HG02642 (cell line): ENCODE measurements around the gene DIS3L.
"Not testable (repeated sequence)": the region's sequence is repeated elsewhere in the genome, so short reads cannot be mapped to it uniquely, and the experiment has no call there.

Experiments used
- ATAC-seq: cut with Tn5 transposase; IDR thresholded peaks from one replicate; pipeline ENCODE4 v1.9.1; 2021; ENCODE audit warnings: mild to moderate bottlenecking; ENCODE audit not compliant: unreplicated experiment, poor library complexity

Gene DIS3L

DNA sequence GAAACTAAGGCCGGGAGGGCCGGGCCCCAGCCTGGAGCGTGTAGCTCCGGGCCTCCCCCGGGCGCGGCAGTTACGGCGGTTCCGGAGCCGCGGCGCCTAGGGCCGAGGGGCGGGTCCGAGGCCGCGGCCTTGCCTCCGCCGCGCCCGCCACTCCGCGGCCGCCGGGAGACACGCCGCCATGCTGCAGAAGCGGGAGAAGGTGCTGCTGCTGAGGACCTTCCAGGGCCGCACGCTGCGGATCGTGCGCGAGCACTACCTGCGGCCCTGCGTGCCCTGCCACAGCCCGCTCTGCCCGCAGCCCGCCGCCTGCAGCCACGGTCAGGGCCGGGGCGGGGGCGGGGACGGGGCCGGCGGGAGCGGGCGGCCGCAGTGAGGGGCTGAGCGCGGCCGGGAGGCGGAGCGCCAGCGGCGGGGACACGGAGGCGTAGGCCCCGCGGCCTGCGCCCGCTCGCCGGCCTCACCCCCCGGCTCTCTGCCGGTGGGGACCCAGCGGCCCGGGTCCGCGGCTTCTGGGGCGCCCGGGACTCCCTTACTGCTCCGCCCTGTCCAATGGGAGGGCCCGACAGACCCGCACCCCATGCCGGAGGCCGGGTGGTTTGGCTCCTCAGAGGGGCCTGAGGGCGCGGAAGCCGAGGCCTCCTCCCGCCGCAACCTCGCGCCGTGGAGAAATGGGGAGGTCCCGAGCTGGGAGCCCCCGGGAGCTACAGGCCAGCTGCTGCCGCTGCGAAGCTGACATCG lies at the start of gene DIS3L:
Gene DIS3L (plus strand): TSS at position 150 of the 738 bp plus-strand sequence. CDS start 29 bp downstream, at position 179.
- ATAC-seq, result peak; percentile 72

DNA sequence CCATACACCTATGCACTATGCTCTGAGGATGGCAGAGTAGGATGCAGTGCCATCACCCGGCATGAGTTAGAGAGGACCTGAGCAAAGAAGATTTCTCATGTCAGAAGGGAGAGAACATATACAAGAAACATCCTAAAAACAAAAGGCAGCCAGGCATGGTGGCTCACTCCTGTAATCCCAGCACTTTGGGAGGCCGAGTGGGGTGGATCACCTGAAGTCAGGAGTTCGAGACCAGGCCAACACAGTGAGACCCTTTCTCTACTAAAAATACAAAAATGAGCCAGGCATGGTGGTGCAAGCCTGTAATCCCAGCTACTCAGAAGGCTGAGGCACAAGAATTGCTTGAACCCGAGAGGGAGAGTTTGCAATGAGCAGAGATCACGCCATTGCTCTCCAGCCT lies 47.5 kb upstream of the DIS3L start:
- ATAC-seq, result not testable (repeated sequence)

DNA sequence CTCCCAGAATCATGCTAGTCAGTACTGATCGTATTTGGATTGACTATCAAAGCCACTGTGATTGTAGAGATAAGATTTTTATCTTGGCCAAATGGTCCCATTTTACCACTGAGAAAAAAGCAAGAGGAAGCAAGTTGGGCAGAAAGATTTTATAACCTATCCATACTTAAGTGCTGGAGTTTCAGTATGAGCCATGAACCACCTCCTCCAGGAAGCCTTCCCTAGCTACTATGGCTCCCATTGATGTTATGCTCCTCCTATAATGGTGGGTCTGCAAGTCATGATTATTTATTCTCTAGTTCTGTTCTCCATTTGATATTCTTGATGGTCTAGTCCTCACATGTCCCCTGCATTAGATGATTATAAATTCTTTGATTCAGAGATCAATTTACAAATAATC lies 46.4 kb upstream of the DIS3L start:
- no peak for ATAC-seq

DNA sequence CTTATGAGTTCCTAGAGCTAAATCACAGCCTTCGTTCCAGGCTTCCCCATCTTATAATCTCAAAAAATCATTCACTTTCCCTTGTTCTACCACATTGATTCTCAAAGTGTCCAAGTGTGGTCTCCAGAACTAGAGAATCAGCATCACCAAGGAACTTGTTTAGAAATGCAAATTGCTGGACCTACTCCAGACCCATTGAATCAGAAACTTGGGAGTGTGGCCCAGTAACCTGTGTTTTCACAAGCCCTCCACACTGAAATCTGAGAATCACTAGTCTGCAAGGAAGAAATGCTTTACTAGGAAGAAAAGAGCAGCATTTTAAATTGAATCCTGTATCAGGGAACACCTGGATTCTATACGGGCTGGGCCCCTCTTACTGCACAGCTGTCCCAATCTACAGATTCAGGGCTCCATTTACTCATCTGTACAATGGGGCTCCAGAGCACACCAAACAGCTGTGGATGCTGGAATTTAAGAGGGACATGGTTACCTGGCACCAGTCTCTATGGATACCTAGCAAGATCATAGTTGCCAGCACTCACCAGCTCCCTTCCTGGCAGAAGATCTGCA lies 43.7 kb upstream of the DIS3L start:
- no peak for ATAC-seq

DNA sequence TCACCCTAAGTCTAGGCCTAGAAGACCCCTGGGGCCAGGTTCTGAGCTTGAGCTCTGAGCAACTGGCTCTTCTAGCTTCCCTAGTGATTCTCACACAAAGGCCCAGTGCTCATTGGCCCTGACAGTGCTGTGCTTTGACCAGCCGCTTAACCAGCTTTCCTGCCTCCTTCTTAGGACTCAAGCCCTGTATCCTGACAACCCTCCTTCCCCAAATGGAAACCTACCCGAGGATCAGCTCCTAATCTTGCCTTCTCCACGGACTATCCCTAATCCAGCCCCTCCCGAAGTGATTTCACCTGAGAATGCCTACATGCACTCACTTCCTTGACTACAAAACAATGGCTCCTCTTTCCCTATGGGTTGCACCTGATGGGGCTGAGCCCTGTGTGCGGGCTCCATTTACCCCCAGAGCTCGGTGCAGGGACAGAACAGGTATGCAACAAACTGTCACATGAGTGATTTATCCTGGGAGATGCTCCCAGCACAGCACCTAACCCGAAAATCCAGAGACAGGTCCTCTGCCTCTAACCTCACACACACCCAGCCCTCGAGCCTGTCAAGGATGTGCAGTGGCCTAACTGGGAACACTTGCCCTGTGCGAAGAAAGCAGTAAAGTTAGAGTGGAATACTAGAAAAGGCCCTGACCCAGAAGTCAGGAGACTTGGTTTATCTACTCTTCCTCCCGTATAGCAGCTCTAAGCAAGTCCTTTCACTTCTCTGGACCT lies 42.1 kb upstream of the DIS3L start:
- no peak for ATAC-seq

DNA sequence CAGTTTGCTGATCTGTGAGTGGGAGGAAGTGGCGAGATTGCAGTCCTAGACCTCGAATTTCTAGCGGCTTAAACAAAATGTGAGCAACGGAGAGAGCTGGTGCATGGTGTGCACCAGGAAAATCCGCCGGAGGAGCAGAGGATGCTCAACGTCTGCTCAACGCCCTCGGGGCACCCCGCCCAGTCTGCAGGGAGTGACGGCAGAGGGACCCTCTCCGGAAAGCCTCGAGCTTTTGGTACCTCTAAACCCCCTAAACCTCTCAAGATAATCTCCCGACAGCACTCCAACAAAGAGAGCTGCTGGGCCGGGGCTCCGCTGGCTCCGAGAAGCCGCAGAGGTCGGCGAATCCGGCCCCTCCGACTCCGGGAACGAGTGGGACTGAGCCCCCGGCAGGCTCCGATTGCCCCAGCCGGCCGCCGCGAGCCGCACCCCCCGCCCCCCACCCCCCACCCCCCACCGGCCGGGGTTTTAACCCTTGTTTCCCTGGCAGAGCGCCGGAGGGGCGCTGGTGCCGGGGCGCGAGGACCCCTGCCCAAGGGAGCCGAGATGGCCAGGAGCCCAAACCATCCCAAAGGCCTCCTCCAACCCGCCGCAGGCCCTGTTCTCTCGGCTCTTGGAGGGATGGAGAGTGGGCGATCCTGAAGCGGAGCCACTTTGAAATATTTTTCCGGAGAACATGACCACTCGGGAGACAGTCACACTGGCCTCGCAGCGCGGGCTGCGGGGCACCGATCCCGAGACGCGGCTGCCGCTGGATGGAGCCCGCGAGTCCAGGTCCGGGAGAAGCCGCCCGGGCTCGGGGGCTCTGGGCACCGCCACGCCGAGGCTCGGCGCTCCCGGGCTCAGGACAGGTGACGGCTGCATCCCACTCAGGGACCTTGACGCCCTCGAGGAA lies 41.3 kb upstream of the DIS3L start:
- no peak for ATAC-seq

DNA sequence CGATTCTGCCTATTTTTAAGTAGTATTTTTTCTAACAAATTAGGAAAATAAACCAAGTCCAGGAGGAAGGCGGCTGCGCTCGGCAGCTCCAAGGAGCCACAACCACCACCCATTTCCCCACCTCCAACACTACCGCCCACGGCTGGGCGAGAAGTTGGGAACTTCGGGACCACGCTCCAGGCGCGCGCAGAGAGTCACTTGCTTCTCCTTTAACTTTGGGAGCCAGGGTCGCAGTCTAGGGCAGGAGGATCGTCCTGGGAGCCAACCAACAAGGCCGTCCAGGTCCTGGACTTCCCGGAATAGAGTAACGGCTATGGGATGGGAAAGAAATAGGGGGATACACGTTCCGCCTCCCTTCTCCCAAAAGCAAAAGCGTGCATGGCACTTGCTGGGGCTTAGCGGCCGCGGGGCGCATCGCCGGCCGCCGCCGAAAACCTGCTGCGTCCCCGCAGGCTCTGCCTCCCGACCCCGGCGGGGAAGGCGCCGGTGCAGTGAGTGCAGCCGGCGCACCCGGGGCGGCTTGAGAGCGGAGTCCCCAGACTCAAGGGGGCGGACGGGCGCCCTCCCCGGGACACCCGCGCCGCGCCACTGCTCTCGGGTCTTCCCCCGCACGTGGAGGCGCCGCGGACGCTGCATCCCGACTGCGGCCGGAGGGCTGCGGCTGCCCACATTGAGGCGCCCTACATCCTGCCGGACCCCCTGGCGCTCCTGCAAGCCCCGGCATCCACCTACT lies 40.5 kb upstream of the DIS3L start:
- ATAC-seq, result no peak

DNA sequence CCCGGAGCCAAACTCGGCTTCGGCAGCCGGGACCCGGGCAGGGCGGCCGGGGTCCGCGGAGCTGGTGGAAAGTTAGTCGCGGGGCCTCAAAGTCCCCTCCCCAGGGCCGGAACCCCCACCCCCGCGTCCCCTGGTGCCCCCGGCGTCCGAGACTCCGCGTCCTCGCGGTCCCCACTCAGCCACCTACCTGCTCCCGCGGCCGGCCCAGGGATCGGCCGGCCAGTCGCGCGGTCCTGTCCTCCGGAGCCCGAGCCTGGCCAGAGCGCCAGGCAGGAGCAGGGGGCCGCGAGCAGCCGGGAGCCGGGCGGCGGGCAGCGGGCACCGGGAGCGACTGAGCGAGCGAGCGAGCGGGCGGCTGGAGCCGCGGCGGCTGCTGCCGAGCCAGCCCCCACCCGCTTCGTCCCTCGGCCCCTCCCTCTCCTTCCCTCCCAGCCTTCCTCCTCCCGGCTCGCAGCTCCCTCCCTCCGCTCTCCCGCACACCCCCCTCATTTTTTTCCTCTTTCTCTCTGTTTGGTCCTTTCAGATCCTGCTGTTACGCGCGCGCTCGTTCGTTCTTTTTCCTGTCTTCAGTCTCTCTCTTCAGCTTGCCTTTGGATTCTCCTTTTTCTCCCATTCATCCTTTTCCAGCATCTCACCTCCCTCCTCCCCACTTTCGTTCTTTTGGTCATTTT lies 39.8 kb upstream of the DIS3L start, which contains the start of gene MEGF11:
Gene MEGF11 (minus strand): TSS at position 333 of the 671 bp plus-strand sequence. CDS start 125,347 bp downstream, outside the sequence.
- no peak for ATAC-seq

DNA sequence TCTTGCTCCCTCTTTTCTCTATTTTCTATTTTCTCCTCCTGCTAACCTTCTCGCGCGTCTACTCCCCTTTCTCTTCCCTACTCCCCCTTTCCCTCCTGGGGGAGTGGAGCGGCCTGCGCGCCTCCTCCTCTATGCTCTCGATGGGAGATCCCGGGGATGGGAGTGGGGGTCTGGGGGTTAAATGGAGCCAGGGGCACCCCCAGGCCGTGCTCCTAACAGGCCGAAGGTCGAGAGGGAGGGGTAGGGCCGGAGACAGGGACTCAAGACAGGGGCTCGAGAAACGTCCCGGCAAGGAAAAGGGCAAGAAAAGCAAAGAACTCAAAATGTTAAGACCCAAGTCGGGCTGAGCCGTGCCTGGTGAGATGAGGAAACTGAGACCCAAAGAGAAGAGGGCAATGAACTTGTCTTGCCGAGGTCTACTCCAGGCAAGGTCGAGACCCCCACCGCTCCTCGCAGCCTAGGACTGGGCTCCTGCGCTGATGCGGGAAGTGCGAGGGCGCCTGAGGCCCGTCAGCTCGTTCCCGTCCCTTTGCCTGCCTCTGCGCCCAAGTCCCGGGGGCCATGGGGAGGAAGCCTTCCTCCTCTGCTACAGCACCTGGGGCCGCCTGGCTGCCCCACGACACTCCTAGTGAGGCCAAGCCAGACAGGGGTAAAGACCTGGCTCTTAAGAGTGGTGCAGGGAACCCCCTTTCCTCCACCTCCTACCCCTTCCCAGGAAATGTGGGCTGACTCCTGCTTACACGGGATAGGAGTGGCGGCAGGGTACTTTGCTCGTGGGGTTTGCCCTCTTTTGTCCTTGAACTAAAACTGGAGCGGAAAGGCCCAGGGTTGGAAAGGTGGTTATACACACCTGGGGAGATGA lies 39.0 kb upstream of the DIS3L start:
- no peak for ATAC-seq

DNA sequence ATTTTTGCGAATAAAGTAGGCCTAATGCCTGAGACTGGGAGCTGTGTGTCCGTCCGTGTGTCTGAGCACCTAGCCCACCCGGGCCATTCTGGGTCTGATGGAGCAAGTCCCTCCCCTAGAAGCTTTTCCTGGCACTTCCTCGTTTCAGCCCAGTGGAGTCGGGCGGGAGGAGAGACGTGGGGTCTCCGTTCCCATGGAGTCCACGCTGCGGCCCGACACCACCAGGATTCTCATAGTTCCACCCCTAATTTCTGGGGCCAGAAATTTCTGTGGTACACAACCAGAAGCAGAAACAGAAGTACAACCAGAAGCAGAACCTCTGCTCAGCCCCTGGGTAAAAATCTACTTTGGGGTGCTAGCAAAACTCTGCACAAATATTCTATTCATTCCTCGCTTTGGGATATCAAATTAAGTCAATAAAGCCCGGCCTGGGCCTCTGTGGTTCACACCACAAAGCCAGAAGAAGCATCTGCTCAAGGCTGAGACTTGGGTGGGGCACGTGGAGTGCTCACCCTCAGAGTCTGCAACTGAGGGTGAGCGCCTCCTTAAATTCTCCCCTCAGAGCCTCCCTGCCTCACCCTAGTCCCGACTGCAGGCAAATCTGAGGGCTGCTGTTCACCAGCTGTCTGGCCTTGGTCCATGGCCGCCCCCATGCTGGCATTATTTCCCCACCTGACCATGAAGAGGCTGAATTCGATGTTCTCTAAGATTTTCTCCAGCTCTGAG lies 38.3 kb upstream of the DIS3L start:
- no peak for ATAC-seq

DNA sequence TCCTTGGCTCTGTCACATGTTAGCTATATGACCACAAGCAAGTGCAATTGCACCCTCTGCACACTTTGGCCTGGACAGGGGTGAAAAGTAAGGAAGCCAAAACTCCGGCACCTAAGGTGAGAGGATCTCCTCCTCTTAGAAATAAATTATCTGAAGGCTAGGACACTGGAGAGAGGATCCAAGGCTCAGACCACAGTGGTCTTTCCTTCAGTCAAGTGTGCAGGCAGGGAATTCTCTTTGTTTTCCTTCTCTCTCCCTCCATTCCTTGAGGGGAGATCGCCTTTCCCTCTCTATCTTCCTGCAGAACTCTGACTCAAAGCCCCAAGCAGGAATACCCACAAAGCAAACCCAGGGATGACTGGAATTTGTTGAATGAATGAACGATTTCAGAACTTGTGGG lies 36.7 kb upstream of the DIS3L start:
- no peak for ATAC-seq

DNA sequence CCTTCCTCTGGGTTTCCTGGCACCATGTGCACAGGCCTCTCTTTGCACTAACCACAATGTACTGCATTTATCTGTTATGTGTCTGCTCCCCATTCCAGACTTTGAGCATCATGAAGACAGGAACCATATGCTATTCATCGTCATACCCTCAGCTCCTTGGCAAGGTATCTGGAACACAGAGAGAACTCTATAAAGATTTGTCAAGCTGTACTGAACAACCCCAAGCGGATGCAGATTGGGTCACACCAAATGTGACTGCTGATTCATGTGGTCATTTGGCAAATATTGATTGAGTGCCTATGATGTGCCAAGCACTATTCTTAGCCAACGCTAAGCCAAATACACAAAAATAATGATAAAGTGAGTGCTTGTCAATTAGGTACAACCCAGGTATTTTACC lies 32.3 kb upstream of the DIS3L start:
- no peak for ATAC-seq

DNA sequence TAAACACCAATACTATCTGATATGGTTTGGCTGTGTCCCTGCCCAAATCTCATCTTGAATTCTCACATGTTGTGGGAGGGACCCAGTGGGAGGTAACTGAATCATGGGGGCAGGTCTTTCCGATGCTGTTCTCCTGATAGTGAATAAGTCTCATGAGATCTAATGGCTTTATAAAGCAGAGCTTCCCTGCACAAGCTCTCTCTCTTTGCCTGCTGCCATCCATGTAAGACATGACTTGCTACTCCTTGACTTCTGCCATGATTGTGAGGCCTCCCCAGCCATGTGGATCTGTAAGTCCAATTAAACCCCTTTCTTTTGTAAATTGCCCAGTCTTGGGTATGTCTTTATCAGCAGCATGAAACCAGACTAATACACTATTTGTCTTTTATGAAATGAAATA lies 30.5 kb upstream of the DIS3L start:
- not testable (repeated sequence) for ATAC-seq

DNA sequence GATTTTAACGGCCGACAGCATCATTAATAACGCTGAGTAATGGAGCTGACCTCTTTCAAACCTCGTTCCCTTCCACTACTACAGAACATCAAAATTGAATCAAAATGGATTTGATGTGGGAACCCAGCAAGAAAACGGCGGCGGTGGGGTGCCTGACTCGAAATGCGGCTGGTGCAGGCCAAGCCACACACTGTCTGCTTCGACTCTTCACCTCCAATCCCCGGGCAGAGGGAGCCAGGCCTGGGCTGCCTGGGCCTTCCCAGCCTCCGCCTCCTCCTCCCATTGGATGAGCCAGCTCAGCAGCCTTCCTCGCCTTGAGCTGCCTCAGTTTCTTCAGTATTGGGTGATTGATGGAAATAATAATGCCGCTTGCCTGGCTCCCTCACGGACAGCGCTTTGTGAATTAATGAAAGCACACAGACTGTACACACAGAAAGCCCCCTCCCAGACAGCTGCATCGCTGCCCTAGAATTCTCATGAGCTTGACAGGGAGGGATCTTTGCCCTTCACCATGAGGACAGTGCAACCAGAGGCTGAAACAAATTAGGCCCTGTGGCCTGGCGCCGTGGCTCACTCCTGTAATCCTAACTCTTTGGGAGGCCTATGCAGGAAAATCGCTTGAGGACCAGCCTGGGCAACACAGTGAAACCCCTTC lies 28.4 kb upstream of the DIS3L start:
- no peak for ATAC-seq

DNA sequence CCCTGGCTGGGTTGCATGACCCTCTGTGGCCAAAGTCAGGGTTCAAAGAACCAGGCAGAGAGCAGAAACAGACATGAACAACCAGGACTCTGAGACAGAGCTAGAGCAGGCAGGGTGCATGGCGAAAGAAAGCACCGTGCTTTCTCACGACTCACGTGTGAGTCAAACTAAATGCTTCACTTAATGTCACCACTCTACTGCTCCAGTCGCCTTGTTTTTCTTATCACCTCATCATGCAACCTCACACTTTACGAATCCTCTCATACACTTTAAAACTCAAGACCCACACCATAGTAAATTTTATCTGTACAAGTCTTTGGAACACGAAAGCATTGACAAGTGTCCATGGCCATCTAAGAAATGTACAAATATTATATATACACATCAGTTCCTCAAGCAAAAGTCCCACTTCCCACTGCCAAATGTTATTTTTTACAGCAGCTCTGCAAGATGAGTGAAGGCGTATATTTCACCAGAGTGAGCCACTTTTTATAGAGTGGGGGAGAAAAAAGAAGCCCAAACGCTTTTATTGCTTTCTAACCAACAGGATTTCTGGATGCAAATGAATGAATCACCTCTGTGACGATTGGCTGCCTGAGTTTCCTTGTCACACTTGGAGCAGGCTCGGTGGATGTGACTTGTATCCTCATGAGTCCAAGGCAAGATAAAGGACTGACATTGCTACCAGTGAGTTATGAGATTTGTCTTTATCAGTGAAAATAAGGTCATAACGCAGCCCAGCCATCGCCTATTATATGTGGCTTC lies 23.9 kb upstream of the DIS3L start:
- no peak for ATAC-seq

DNA sequence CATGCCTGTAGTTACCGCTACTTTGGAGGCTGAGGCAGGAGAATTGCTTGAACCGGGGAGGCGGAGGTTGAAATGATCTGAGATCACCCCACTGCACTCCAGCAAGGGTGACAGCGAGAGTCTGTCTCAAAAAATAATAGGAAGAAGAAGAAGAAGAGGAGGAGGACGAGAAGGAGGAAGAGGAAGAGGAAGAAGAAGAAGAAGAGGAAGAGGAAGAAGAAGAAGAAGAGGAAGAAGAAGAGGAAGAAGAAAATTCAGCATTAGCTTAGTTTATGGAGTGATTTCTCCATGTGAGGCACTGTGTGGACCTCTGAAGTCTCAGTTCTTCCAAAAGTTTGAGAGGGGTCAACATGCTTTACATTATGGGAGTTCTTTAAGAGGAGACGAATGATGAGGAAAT lies 22.4 kb upstream of the DIS3L start:
- ATAC-seq, result no peak
